ENCODE data around the gene PAFAH2. TPM values are rescaled to one million over a fixed set of nuclear protein-coding genes. Genes with fewer than 3 reads are reported as not detected.
A peak's percentile ranks its signal among the peaks of the same experiment; 100 is the strongest.

PAFAH2 gene
- total and polyA plus RNA-seq, 2 of the 13 experiments (the other 11 are each of a cell fraction or from before 2014, with no cell fraction given) = 6.9 to 9.4 TPM

DNA sequence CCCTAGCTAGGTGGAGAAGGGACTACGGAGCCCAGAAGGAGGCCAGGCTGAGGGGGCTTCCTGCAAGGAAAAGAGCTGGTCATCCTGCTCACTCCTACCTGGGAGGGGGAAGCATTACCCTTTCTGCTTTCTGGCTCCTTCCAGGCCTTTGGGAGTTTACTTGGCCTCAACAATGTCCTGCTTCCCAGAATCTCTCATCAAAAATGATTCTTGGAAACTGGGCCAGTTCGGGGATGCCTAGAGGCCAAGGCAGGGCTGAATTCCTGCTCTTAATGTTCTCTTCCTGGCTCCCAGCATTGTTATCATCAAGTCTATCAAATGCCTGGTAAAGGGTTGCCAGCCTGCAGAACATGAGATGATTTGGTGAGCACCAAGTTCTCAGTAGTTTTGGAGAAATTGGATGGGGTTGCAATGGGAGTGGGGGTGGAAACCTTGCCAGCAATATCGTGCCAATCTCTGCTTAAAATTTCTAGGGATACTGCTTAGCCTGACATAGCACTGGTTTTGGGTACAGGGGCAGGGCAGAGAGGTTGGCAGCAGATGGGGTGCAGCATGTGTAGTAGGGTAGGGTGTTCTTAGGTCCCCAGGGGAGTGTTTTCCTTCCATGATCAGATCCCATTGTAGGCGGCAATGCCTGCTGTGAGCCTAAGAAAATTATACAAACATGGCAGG, 7.7 kb upstream of the PAFAH2 start:
- Histone ChIP-seq H3K4me2 (ENCODE audit: low read depth, low read length) (no peak overlapping the region), H3K9me3 (ENCODE audit: low read length) (no peaks in the 10 kb centered on the region), H4K20me1 (ENCODE audit: insufficient read depth, low read length) (no peaks in the 10 kb centered on the region), H3K4me1 (ENCODE audit: insufficient read depth, low read length) (peaks cover 19% of the 10 kb centered on the region), H2AFZ (ENCODE audit: low read length) (no peak overlapping the region), H3K4me3 (replicated peaks in 1 of 3; ENCODE audit: insufficient read depth in 1 of 3, low read depth in 2 of 3, low read length in 3 of 3) (no peak overlapping the region), H3K27ac (ENCODE audit: extremely low read length, insufficient read depth, low read length) (no peak overlapping the region), H3K79me2 (ENCODE audit: insufficient read depth, low read length) (no peaks in the 10 kb centered on the region), H3K9ac (ENCODE audit: insufficient read depth, low read depth, low read length) (no peak overlapping the region), H3K36me3 (replicated peaks in 1 of 2; ENCODE audit: control insufficient read depth in 1 of 2, insufficient read depth in 2 of 2, low read length in 2 of 2) (no peaks in the 10 kb centered on the region), H3K27me3 (ENCODE audit: control insufficient read depth in 1 of 2, insufficient read depth in 2 of 2, low read length in 2 of 2) (peaks cover 3 to 13% of the 10 kb centered on the region in 2 experiments; a peak in 3 of 5 replicates)
- ATAC-seq = no peak
- in situ Hi-C loops (cut with HindIII; ENCODE audit: extremely low pct_ligation_motif_present, low pct_unique_long_range_greater_than_20kb) (no loop called here), intact Hi-C loops (cut with micrococcal nuclease; ENCODE audit: unreplicated experiment) (no loop called here)
- BruUV-seq (replicated peaks) = no TSS peak
- no peak for DNase-seq (ENCODE audit: low spot score)
- TF ChIP-seq ZNF350 (CRISPR knock-in tag; IDR thresholded peaks at IDR 0.05; ENCODE audit: borderline replicate concordance, low read depth) = no peak
- no peak for TF ChIP-seq ZNF562 (CRISPR knock-in tag; IDR thresholded peaks at IDR 0.05; ENCODE audit: borderline replicate concordance)
- FAIRE-seq = no peak
- ChIA-PET CTCF (ENCODE audit: low intra/inter-chr PET ratio, low total read pairs) (no interaction called here), POLR2A (no interaction called here)
- 3% methylated on average over 3 of the region's 4 CpGs for WGBS (ENCODE audit: low lambda C conversion rate)

GRCh38 chr1:26003756-26004155, 5.9 kb upstream of the PAFAH2 start:
- Histone ChIP-seq H3K36me3 (replicated peaks in 1 of 2; ENCODE audit: control insufficient read depth in 1 of 2, insufficient read depth in 2 of 2, low read length in 2 of 2) (no peaks in the 10 kb centered on the region), H3K27me3 (ENCODE audit: control insufficient read depth in 1 of 2, insufficient read depth in 2 of 2, low read length in 2 of 2) (peaks cover 3 to 13% of the 10 kb centered on the region in 2 experiments; a peak in 3 of 5 replicates), H4K20me1 (ENCODE audit: insufficient read depth, low read length) (no peaks in the 10 kb centered on the region), H3K9ac (ENCODE audit: insufficient read depth, low read depth, low read length) (no peak overlapping the region), H3K27ac (ENCODE audit: extremely low read length, insufficient read depth, low read length) (no peak overlapping the region), H3K4me2 (ENCODE audit: low read depth, low read length) (no peak overlapping the region), H3K4me3 (replicated peaks in 1 of 3; ENCODE audit: insufficient read depth in 1 of 3, low read depth in 2 of 3, low read length in 3 of 3) (no peak overlapping the region), H3K79me2 (ENCODE audit: insufficient read depth, low read length) (no peaks in the 10 kb centered on the region), H3K9me3 (ENCODE audit: low read length) (no peaks in the 10 kb centered on the region), H3K4me1 (ENCODE audit: insufficient read depth, low read length) (peaks cover 20% of the 10 kb centered on the region), H2AFZ (ENCODE audit: low read length) (no peak overlapping the region)
- DNase-seq (ENCODE audit: low spot score) (no peak), ATAC-seq (no peak), FAIRE-seq (no peak)
- POLR2A ChIA-PET = no interaction called here
- intact Hi-C loops (cut with micrococcal nuclease; ENCODE audit: unreplicated experiment) (loop anchor here (1.0 kb wide), 1 partner anchor 15 kb away; no protein-coding TSS in a partner anchor), in situ Hi-C loops (cut with HindIII; ENCODE audit: extremely low pct_ligation_motif_present, low pct_unique_long_range_greater_than_20kb) (no loop called here)
- CTCF ChIA-PET (ENCODE audit: low intra/inter-chr PET ratio, low total read pairs) = no interaction called here
- TF ChIP-seq ZFP41 (CRISPR knock-in tag; IDR thresholded peaks at IDR 0.05; ENCODE audit: borderline replicate concordance) = no peak
- peak; percentile 36 for TF ChIP-seq HNRNPK (IDR thresholded peaks at IDR 0.05; ENCODE audit: low read depth, low read length, poor library complexity, severe bottlenecking)
- no TSS peak for BruUV-seq (replicated peaks)
- WGBS (ENCODE audit: low lambda C conversion rate) = 48% methylated on average over 2 of the region's 2 CpGs
